ENCODE data around the gene DCP2.

Gene DCP2

DNA sequence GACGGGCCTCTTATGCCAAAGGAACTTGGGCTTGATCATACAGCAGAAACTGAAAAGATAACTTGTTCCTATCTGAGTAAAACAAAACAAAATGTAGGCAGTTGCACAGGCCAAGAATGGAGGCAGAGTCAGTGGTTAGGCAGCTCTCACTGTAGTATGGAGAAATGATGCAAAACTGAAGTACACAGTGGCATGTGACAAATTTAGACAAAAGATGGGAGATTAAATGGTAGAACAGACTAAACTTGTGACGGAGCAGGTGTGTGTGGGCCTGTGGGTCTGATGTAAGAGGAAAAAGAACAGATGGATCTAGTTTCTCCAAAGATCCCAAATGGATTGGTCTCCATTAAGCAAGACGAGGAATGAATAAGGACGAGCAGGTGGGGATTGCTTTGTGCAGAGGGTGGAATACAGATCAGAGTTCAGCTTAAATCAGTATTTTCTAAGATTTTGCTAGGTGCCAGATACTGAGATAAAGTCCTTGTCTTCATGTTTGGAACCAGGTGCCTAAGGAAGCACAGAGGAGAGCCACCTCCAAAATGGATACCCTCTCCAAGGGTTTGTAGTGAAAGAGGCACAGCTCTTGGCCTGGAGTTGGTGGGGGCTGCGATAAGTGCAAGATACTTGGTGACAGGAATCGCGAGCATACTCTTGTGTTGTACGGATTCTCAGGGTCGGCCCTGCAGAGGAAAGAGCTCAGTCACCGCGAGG lies 722 bp upstream of the DCP2 start:
- peak overlapping the region; percentile 91 for H3K4me3 ChIP-seq (ENCODE audit: low read depth, low read length)
- DNase-seq (ENCODE audit: low read depth), result no peak
- TF ChIP-seq, protein P1, sequence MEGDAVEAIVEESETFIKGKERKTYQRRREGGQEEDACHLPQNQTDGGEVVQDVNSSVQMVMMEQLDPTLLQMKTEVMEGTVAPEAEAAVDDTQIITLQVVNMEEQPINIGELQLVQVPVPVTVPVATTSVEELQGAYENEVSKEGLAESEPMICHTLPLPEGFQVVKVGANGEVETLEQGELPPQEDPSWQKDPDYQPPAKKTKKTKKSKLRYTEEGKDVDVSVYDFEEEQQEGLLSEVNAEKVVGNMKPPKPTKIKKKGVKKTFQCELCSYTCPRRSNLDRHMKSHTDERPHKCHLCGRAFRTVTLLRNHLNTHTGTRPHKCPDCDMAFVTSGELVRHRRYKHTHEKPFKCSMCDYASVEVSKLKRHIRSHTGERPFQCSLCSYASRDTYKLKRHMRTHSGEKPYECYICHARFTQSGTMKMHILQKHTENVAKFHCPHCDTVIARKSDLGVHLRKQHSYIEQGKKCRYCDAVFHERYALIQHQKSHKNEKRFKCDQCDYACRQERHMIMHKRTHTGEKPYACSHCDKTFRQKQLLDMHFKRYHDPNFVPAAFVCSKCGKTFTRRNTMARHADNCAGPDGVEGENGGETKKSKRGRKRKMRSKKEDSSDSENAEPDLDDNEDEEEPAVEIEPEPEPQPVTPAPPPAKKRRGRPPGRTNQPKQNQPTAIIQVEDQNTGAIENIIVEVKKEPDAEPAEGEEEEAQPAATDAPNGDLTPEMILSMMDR (conservative IDR thresholded peaks at IDR 0.05; ENCODE audit: low read depth, low read length), result no peak

GRCh38 chr5:112977440-112977861 lies 853 bp downstream of the DCP2 start:
- TF ChIP-seq, protein P1 (conservative IDR thresholded peaks at IDR 0.05; ENCODE audit: low read depth, low read length), result no peak
- no peak for DNase-seq (ENCODE audit: low read depth)

GRCh38 chr5:112978836-112979235 lies 2.2 kb downstream of the DCP2 start:
- no peak for DNase-seq (ENCODE audit: low read depth)
- H3K4me3 ChIP-seq (ENCODE audit: low read depth, low read length), result no peak overlapping the region
- TF ChIP-seq, protein P1 (conservative IDR thresholded peaks at IDR 0.05; ENCODE audit: low read depth, low read length), result no peak

More at GRCh38 chr5:112977440-112977861, 853 bp downstream of the DCP2 start:
- peak overlapping the region; percentile 91 for H3K4me3 ChIP-seq (ENCODE audit: low read depth, low read length)

- TF ChIP-seq, protein P1 (conservative IDR thresholded peaks at IDR 0.05; ENCODE audit: low read depth, low read length), result no peak
- DNase-seq (ENCODE audit: low read depth), result no peak
Observed at GRCh38 chr5:112979723-112980122, 3.1 kb downstream of the DCP2 start.

GRCh38 chr5:112983363-112983762 lies 6.8 kb downstream of the DCP2 start:
- TF ChIP-seq, protein P1 (conservative IDR thresholded peaks at IDR 0.05; ENCODE audit: low read depth, low read length), result no peak
- H3K4me3 ChIP-seq (ENCODE audit: low read depth, low read length), result no peak overlapping the region
- DNase-seq (ENCODE audit: low read depth), result peak; percentile 47

More at GRCh38 chr5:112979723-112980122, 3.1 kb downstream of the DCP2 start:
- H3K4me3 ChIP-seq (ENCODE audit: low read depth, low read length), result no peak overlapping the region

DNA sequence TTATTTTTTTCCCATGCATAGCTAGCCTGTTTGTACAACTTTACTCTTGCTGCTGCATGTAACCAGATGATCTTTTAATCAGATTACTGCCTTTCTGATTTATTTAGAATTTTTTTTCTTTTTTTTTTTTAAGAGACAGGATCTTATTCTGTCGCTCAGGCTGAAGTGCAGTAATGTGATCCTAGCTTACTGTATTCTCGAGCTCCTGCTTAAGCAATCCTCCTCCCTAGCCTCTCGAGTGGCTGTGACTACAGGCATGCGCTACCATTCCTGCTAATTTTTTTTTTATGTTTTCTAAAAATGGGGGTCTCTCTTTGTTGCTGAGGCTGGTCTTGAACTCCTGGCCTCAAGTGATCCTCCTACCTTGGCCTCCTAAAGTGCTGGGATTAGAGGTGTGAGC lies 9.6 kb downstream of the DCP2 start:
- TF ChIP-seq, protein P1 (conservative IDR thresholded peaks at IDR 0.05; ENCODE audit: low read depth, low read length), result no peak
- H3K4me3 ChIP-seq (ENCODE audit: low read depth, low read length), result no peak overlapping the region
- no peak for DNase-seq (ENCODE audit: low read depth)

All from choroid plexus epithelial cell (primary cell).